Measurements from ENCODE around the gene CACNA1H.

The CACNA1H gene

GRCh38 chr16:1171854-1172428, 19.0 kb downstream of the CACNA1H start:
- H3K4me3 ChIP-seq (replicated peaks; ENCODE audit: low read depth, low read length), result no peak overlapping the region
- TF ChIP-seq, protein P1, sequence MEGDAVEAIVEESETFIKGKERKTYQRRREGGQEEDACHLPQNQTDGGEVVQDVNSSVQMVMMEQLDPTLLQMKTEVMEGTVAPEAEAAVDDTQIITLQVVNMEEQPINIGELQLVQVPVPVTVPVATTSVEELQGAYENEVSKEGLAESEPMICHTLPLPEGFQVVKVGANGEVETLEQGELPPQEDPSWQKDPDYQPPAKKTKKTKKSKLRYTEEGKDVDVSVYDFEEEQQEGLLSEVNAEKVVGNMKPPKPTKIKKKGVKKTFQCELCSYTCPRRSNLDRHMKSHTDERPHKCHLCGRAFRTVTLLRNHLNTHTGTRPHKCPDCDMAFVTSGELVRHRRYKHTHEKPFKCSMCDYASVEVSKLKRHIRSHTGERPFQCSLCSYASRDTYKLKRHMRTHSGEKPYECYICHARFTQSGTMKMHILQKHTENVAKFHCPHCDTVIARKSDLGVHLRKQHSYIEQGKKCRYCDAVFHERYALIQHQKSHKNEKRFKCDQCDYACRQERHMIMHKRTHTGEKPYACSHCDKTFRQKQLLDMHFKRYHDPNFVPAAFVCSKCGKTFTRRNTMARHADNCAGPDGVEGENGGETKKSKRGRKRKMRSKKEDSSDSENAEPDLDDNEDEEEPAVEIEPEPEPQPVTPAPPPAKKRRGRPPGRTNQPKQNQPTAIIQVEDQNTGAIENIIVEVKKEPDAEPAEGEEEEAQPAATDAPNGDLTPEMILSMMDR (IDR thresholded peaks at IDR 0.05; ENCODE audit: low read depth, low read length, missing control alignments), result no peak
- no peak for DNase-seq (ENCODE audit: extremely low read depth, low read depth)

DNA sequence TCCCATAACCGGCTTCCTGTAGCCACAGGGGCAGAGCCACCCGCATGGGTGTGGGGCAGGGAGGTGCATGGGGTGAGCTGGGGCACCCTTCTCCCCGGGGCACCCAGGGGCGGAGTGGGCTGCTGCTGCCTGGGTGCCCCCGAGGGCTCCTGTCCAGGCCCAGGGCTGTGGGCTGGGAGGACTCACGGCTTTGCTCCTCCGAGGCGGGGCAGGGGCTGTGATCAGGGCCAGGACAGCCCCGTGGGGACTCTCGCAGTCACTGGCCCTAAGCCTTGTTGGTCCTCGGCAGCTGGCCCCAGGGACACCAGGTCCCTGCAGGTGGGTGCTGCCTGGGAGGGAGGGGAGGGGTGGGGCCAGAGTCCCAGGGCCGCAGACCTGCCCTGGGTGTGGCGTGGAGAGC, 19.7 kb downstream of the CACNA1H start:
- no peak overlapping the region for H3K4me3 ChIP-seq (replicated peaks; ENCODE audit: low read depth, low read length)
- TF ChIP-seq, protein P1 (IDR thresholded peaks at IDR 0.05; ENCODE audit: low read depth, low read length, missing control alignments), result no peak
- no peak for DNase-seq (ENCODE audit: extremely low read depth, low read depth)

DNA sequence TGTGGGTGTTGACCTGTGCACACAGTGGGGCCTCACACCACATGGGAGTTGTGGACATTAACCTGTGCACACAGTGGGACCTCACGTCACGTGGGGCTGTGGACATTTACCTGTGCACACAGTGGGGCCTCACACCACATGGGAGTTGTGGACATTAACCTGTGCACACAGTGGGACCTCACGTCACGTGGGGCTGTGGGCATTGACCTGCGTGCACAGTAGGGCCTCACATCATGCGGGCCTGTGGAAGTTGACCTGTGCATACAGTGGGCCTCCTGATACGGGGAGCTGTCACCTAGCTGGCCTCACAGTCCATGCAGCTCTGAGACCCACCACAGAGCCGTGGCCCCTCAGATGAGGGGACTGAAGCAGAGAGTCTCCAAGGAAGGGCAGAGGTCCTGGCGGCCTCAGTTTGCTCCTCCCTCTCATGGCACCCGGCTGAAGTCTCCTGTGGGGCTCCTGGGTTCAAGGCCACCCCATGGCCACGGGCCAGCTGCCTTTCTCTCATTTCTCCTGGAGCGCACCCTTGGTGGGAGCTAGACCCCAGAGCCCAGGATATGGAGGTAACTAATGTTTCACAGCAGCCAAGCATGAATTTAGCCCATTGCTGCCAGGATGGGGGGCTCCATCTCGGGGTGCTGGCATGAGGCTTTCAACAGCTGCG, 21.0 kb downstream of the CACNA1H start:
- H3K4me3 ChIP-seq (replicated peaks; ENCODE audit: low read depth, low read length), result no peak overlapping the region
- no peak for DNase-seq (ENCODE audit: extremely low read depth, low read depth)

DNA sequence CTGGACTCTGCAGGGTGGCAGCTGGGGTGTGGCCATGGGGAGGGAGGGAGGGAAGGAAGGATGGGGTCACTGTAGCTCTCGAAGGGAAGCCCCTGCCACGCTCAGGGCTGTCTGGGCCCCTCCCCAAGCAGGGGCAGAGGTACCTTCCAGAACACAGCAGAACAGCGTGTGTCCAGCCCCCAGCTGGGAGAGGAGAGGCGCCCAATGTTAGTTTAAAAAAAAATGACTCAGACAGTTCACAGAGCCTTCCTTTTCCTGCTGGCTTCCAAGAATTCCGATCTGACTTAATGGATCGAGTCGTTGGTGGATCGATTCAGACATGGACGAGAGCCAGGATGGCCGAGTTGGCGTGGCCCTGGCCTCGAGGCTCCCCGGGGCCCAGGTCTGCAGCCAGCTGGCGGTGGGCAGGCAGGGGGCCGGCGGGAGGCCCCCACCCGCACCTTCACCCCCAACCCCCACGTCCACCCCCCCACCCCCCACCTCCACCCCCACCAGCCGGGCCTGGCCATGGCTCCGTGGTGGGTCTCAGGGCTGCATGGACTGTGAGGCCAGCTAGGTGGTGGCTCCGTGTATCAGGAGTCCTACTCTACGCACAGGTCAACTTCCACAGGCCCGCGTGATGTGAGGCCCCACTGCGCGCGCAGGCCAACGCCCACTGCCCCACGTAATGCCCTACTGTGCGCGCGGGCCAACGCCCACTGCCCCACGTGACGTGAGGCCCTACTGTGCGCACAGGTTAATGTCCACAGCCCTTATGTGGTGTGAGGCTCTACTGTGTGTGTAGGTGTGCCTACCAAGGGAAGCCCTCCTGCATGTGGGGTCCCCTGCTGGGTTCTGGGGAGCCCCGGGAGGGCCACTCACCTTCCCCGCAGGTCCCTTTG, 21.8 kb downstream of the CACNA1H start:
- no peak overlapping the region for H3K4me3 ChIP-seq (replicated peaks; ENCODE audit: low read depth, low read length)
- DNase-seq (ENCODE audit: extremely low read depth, low read depth), result no peak
- TF ChIP-seq, protein P1 (IDR thresholded peaks at IDR 0.05; ENCODE audit: low read depth, low read length, missing control alignments), result no peak

More for the DNA sequence above, 21.0 kb downstream of the CACNA1H start:
- TF ChIP-seq, protein P1 (IDR thresholded peaks at IDR 0.05; ENCODE audit: low read depth, low read length, missing control alignments), result no peak

- no peak for DNase-seq (ENCODE audit: extremely low read depth, low read depth)
- TF ChIP-seq, protein P1 (IDR thresholded peaks at IDR 0.05; ENCODE audit: low read depth, low read length, missing control alignments), result no peak
- H3K4me3 ChIP-seq (replicated peaks; ENCODE audit: low read depth, low read length), result no peak overlapping the region
Observed at GRCh38 chr16:1175566-1176279, 22.8 kb downstream of the CACNA1H start.

- no peak for DNase-seq (ENCODE audit: extremely low read depth, low read depth)
- no peak overlapping the region for H3K4me3 ChIP-seq (replicated peaks; ENCODE audit: low read depth, low read length)
- TF ChIP-seq, protein P1 (IDR thresholded peaks at IDR 0.05; ENCODE audit: low read depth, low read length, missing control alignments), result no peak
Observed at GRCh38 chr16:1176280-1176897, 23.5 kb downstream of the CACNA1H start.

Measured in HFF-Myc (cell line).